Right kidney (tissue), 9 donors: ENCODE data around the gene SP2.

Source experiments
- DNase-seq: peaks from one replicate; pipeline ENCODE4 v3.0.0-alpha.2; 2016
- long read RNA-seq, 8 donors: transcript quantifications; one replicate each; lab custom pipeline, GENCODE V29; 2026

Gene SP2
- long read RNA-seq, donor 1, partial matches to known transcripts = 10 of 13 reads
- long read RNA-seq, donor 1, other reads (novel, unspliced or antisense) = 0 of 13 reads
- long read RNA-seq, donor 2, partial matches to known transcripts = 12 of 15 reads
- long read RNA-seq, donor 2, other reads (novel, unspliced or antisense) = 0 of 15 reads
- long read RNA-seq, donor 3, partial matches to known transcripts = 12 of 13 reads
- long read RNA-seq, donor 3, other reads (novel, unspliced or antisense) = 0 of 13 reads
- long read RNA-seq, donor 4, partial matches to known transcripts = 12 of 13 reads
- long read RNA-seq, donor 4, other reads (novel, unspliced or antisense) = 0 of 13 reads
- long read RNA-seq, donor 5, partial matches to known transcripts = 5 of 10 reads
- long read RNA-seq, donor 5, other reads (novel, unspliced or antisense) = 0 of 10 reads
- long read RNA-seq, donor 6, partial matches to known transcripts = 21 of 22 reads
- long read RNA-seq, donor 6, other reads (novel, unspliced or antisense) = 0 of 22 reads
- long read RNA-seq, donor 7 = 0 reads
- long read RNA-seq, donor 8, transcript SP2-201 (7 exons, 3,112 nt) = major isoform, 7 of 17 reads
- long read RNA-seq, donor 8, partial matches to known transcripts = 10 of 17 reads
- long read RNA-seq, donor 8, other reads (novel, unspliced or antisense) = 0 of 17 reads

DNA sequence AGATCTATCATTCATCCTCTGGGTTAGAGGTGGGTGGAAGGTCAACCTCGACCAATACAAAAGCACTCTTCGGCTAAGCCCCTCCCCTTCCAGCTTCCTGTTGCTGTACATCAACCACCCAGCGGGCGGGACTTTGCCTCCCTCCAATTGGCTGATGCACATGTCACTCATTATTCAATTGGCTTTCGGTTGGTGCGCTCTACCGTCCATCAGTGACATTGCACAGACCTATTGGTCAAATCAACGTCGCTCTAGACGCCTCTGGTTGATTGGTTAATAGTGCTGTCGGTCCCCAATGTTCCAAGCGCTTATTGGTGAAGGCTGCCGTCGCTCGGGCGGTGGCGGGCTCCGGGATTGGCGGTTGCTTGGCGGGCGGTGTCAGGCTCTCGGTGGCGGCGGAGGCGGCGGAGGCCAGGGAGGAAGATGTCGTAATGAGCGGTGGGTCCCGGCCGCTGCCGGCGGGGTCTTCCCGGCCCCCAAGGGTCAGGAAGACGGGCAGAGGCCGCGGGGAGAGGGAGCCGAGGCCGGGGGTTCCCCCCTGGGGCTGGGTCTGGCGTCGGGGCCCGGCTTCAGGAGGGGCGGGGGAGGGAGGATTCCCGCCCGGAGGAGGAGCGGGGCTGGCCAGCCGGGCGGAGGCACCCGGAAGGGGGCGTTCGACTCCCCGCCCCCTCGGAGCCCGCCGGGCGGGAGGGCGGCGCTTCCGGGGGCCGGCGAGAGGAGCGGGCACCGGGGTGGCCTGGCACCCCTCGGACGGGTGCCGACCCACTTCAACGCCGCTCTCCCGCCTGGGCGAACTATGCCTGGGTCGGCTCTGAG lies at the start of gene SP2:
SP2 (plus strand) TSS at position 381 of the 816 bp plus-strand sequence; CDS start at position 432, 51 bp downstream.
- peak; percentile 99 for DNase-seq

- no peak for DNase-seq
Observed at GRCh38 chr17:47846716-47847340, 49.2 kb upstream of the SP2 start.

GRCh38 chr17:47847341-47848197 lies 48.5 kb upstream of the SP2 start:
- DNase-seq = peak; percentile 47

DNA sequence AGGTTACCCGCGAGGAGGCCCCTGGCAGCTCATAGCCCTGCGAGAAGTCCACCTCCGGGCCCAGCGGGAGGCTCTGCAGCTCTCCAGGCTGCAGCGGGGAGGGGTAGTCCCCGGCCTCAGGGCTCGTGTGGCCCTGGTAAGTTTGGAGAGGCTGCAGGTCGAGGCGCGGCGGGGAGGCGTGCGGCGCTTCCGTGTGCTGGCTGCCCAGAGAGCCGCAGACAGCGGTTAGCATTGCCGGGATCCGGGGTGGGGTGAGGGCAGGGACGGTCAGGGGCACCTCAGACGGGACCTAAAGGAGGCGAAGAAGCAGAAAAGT lies 47.9 kb upstream of the SP2 start:
- DNase-seq = no peak

DNA sequence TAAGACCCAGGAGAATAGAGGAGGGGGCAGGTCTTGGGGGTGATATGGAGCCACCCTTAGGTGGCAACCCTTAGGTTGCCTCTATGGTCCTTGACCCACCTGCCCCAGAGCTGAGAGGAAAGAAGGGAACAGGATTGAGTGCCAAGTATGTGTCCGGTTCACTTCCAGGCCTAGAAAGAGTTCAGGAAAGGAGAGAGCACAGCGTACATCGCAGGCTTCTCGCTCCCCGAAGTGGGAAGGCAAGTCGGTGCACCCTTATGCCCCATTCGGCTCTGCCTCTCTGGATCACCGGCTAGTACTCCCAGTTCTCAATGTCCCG lies 45.7 kb upstream of the SP2 start:
- no peak for DNase-seq

- DNase-seq = peak; percentile 78
Observed at GRCh38 chr17:47850692-47851573, 45.1 kb upstream of the SP2 start, which contains the start of gene SP6. TSS of gene SP6 (minus strand) at chr17:47851163. CDS start at chr17:47848429, 2,734 bp downstream.

- no peak for DNase-seq
Observed at GRCh38 chr17:47851764-47852112, 44.3 kb upstream of the SP2 start.

GRCh38 chr17:47852113-47852949 lies 43.7 kb upstream of the SP2 start:
- peak; percentile 58 for DNase-seq

DNA sequence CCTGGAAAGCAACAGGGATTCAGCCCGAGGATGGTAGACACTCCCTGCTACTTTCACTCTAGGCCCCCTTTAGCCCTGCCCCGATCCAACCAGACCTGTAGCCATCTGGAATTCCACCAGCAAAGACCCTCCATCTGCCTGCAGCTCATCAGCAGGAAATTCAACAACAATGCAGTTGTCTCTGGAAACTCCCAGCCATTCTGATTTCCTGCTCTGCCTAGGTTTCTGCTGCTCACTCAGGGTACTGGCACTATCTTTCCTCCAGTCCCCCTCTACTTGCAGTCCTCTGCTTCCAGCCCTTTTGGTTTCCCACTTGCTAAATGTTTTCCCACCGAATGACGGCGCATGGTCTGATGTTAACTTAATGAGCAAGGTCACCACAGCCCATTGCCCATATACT lies 42.4 kb upstream of the SP2 start:
- no peak for DNase-seq

GRCh38 chr17:47855737-47856136 lies 40.3 kb upstream of the SP2 start:
- DNase-seq = no peak

GRCh38 chr17:47856830-47857229 lies 39.2 kb upstream of the SP2 start:
- DNase-seq = no peak

- no peak for DNase-seq
Observed at GRCh38 chr17:47857551-47858455, 38.2 kb upstream of the SP2 start.

GRCh38 chr17:47860386-47860785 lies 35.6 kb upstream of the SP2 start:
- no peak for DNase-seq

- no peak for DNase-seq
Observed at GRCh38 chr17:47862621-47863440, 33.2 kb upstream of the SP2 start.

DNA sequence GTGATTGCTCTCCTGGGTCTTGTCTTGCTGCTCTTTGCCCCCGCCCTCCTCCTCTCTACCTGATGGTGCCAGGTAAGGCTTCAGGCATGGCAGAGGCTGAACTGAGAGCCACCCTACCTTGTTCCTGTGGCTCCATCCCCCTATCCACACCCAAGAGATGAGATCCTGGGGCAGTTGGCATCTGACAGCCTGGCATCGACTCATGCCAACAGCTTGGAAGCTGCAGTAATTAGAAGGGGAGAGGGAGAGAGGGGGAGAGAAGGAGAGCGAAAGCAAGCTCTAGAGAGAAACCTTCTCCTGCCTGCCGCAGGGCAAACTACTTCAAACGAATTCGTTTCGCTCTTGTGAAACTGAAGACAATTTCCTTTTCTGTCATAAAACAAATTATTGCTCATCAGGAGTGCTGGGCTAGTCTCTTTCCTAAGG lies 31.2 kb upstream of the SP2 start:
- no peak for DNase-seq

DNA sequence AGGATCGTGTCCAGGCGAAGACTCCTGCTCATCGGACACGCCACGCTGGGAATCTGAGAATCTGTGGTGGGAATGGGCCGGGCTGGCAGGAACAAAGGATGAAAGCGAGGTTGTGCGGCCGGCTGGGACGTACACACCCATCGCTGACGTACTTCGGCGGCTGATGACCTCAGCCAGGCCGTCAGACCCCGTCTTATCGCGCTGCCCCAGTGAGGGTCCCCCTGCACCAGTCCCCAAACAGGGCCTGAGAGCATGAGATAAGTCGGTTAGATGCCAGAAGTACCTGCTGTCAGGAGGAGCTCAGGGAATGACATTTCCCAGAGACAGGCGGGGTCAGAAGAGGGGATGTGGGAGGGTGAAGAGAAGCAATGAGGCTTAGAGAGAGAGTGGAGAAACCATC lies 29.1 kb upstream of the SP2 start:
- DNase-seq = no peak

- DNase-seq = no peak
Observed at GRCh38 chr17:47867813-47868533, 28.1 kb upstream of the SP2 start.
